Endodermal cell (in vitro differentiated cells): Measurements from ENCODE around the gene TBRG1. TPM values are rescaled to one million over a fixed set of nuclear protein-coding genes. Genes with fewer than 3 reads are reported as not detected.

Experiments used
- DNase-seq: peaks from one replicate; pipeline ENCODE4 v3.0.0-alpha.2; 2017
- H3K27ac ChIP-seq: 2 replicates; pipeline ENCODE4 v1.5.1; 2013; ENCODE audit warnings: mild to moderate bottlenecking, low read depth, low read length, moderate library complexity
- H3K27me3 ChIP-seq: 2 replicates; pipeline ENCODE4 v1.6.1; 2013; ENCODE audit warnings: mild to moderate bottlenecking, low read length, moderate library complexity; ENCODE audit not compliant: insufficient read depth, control insufficient read depth, poor library complexity, severe bottlenecking
- H3K36me3 ChIP-seq: 2 replicates; pipeline ENCODE4 v1.7.0; 2013; ENCODE audit warnings: mild to moderate bottlenecking, low read length, moderate library complexity; ENCODE audit not compliant: control insufficient read depth, insufficient read depth
- H3K4me1 ChIP-seq: one replicate; pipeline ENCODE4 v1.7.0; 2013; ENCODE audit warnings: low read length; ENCODE audit not compliant: control insufficient read depth, insufficient read depth
- H3K4me3 ChIP-seq: 2 replicates; pipeline ENCODE4 v1.5.1; 2013; ENCODE audit warnings: mild to moderate bottlenecking, low read length, moderate library complexity
- H3K9ac ChIP-seq: 2 replicates; pipeline ENCODE4 v1.6.1; 2013; ENCODE audit warnings: mild to moderate bottlenecking, low read length, moderate library complexity; ENCODE audit not compliant: poor library complexity, severe bottlenecking; ENCODE audit errors: extremely low read depth
- H3K9me3 ChIP-seq: 2 replicates; pipeline ENCODE4 v1.6.1; 2013; ENCODE audit warnings: mild to moderate bottlenecking, low read length, moderate library complexity; ENCODE audit not compliant: control insufficient read depth
- H3K27ac Mint-ChIP-seq: 2 replicates; pipeline ENCODE4 v1.8.0; 2020; ENCODE audit warnings: mixed read lengths
- H3K27me3 Mint-ChIP-seq: 2 replicates; pipeline ENCODE4 v1.8.0; 2021; ENCODE audit warnings: mild to moderate bottlenecking, mixed read lengths; ENCODE audit not compliant: insufficient read depth
- H3K36me3 Mint-ChIP-seq: 2 replicates; pipeline ENCODE4 v1.8.0; 2020; ENCODE audit warnings: low read depth, mixed read lengths
- H3K4me1 Mint-ChIP-seq: 2 replicates; pipeline ENCODE4 v1.8.0; 2020; ENCODE audit warnings: mixed read lengths
- H3K4me3 Mint-ChIP-seq: 2 replicates; pipeline ENCODE4 v1.8.0; 2020; ENCODE audit warnings: mild to moderate bottlenecking, moderate library complexity, mixed read lengths
- H3K9me3 Mint-ChIP-seq: 2 replicates; pipeline ENCODE4 v1.8.0; 2020; ENCODE audit warnings: mild to moderate bottlenecking, mixed read lengths
- CTCF ChIP-seq: fragments of 200-600 bp; sonication (generic); conservative IDR thresholded peaks from 2 replicates; pipeline ENCODE4 v1.5.0; 2021; ENCODE audit warnings: antibody characterized with exemption, mild to moderate bottlenecking
- WGBS, 2 experiments: methylation state at CpG; one replicate each; pipeline versions ENCODE4 v1.1.5 to v1.1.7; 2013; ENCODE audit warnings: missing lambda C conversion rate in 2 of 2, mixed read lengths in 1 of 2; ENCODE audit not compliant: insufficient coverage in 1 of 2, insufficient read length in 1 of 2; 5-methylcytosine and 5-hydroxymethylcytosine counted together
- total RNA-seq, 2 donors: library from RNA; stranded (reverse); fragmentation: NEBNext Ultra II Directional in 1 of 2; extraction: Animal tissue kit (Norgen Biotek cat#: 25700) in 1 of 2; gene quantifications; 2 replicates in 1 of 2; 3 replicates in 1 of 2; pipeline ENCODE4 v1.2.1, GENCODE V29; 2021

The TBRG1 gene
- total RNA-seq, 2 donors from 2014 or later: 30.9 to 31.3 TPM

- peaks cover 17% of the 10 kb centered on the region for H3K9me3 ChIP-seq
- Mint-ChIP-seq H3K4me3 (no peak overlapping the region), H3K27ac (no peak overlapping the region), H3K27me3 (no peaks in the 10 kb centered on the region), H3K36me3 (peaks cover 14% of the 10 kb centered on the region), H3K9me3 (peaks cover 12% of the 10 kb centered on the region), H3K4me1 (peaks cover 4% of the 10 kb centered on the region)
- no peak for DNase-seq
- no peaks in the 10 kb centered on the region for H3K27me3 ChIP-seq
- H3K4me3 ChIP-seq: no peak overlapping the region
- H3K36me3 ChIP-seq: peaks cover 3% of the 10 kb centered on the region
- no peak for TF ChIP-seq CTCF
- H3K4me1 ChIP-seq: no peaks in the 10 kb centered on the region
- WGBS, 2 experiments: 88 to 90% methylated on average over 2 to 5 of the region's 5 CpGs
- H3K9ac ChIP-seq: no peak overlapping the region
- no peak overlapping the region for H3K27ac ChIP-seq
Observed at GRCh38 chr11:124678416-124678815, 55.8 kb downstream of the TBRG1 start.

GRCh38 chr11:124681421-124681820 is 58.8 kb downstream of the TBRG1 start:
- Histone ChIP-seq H3K4me3 (no peak overlapping the region), H3K9ac (no peak overlapping the region), H3K27me3 (no peaks in the 10 kb centered on the region), H3K36me3 (peaks cover 3% of the 10 kb centered on the region), H3K9me3 (peaks cover 40% of the 10 kb centered on the region), H3K27ac (no peak overlapping the region), H3K4me1 (no peaks in the 10 kb centered on the region)
- 100% methylated on average over 2 of the region's 2 CpGs; no CpG with 5 or more reads in 1 of the 2 experiments for WGBS, 2 experiments
- no peak overlapping the region for H3K27ac Mint-ChIP-seq
- TF ChIP-seq CTCF: no peak
- H3K27me3 Mint-ChIP-seq: no peaks in the 10 kb centered on the region
- H3K4me3 Mint-ChIP-seq: no peak overlapping the region
- no peaks in the 10 kb centered on the region for H3K4me1 Mint-ChIP-seq
- DNase-seq: no peak
- peaks cover 41% of the 10 kb centered on the region for H3K9me3 Mint-ChIP-seq
- peaks cover 37% of the 10 kb centered on the region for H3K36me3 Mint-ChIP-seq

- peaks cover 47% of the 10 kb centered on the region for H3K9me3 Mint-ChIP-seq
- WGBS, 2 experiments: 100% methylated on average over 1 of the region's 1 CpG; no CpG with 5 or more reads in 1 of the 2 experiments
- TF ChIP-seq CTCF: no peak
Observed at GRCh38 chr11:124682443-124682842, 59.8 kb downstream of the TBRG1 start.

More at GRCh38 chr11:124682443-124682842, 59.8 kb downstream of the TBRG1 start:
- DNase-seq: no peak
- Histone ChIP-seq H3K9me3 (peaks cover 40% of the 10 kb centered on the region), H3K4me1 (no peaks in the 10 kb centered on the region), H3K27ac (no peak overlapping the region), H3K27me3 (no peaks in the 10 kb centered on the region), H3K9ac (no peak overlapping the region), H3K4me3 (no peak overlapping the region), H3K36me3 (peaks cover 3% of the 10 kb centered on the region)
- H3K4me1 Mint-ChIP-seq: no peaks in the 10 kb centered on the region
- H3K4me3 Mint-ChIP-seq: no peak overlapping the region
- H3K27me3 Mint-ChIP-seq: no peaks in the 10 kb centered on the region
- peaks cover 43% of the 10 kb centered on the region for H3K36me3 Mint-ChIP-seq
- H3K27ac Mint-ChIP-seq: no peak overlapping the region

Other genes starting within 250 kb of the TBRG1 start
- not detected for gene OR8B2, start 238.4 kb upstream of the TBRG1 start, total RNA-seq
- not detected for gene OR8B3, start 223.8 kb upstream of the TBRG1 start, total RNA-seq
- gene OR8B4, start 198.0 kb upstream of the TBRG1 start, total RNA-seq: not detected
- not detected for gene OR8B8, start 177.2 kb upstream of the TBRG1 start, total RNA-seq
- not detected for gene OR8B12, start 79.2 kb upstream of the TBRG1 start, total RNA-seq
- under 1 TPM; 0.22 to 0.35 TPM for gene OR8A1, start 52.9 kb upstream of the TBRG1 start, total RNA-seq
- gene PANX3, start 11.4 kb upstream of the TBRG1 start, total RNA-seq: not detected
- gene SIAE, start 50.9 kb downstream of the TBRG1 start, total RNA-seq: 1 to 10 TPM; 4.4 to 7.4 TPM
- gene SPA17, start 51.0 kb downstream of the TBRG1 start, total RNA-seq: 10 to 100 TPM; 19.6 to 21.8 TPM
- 1 to 10 TPM; 4.7 to 8.9 TPM for gene NRGN, start 117.1 kb downstream of the TBRG1 start, total RNA-seq
- 1 to 10 TPM; 1.1 to 3.4 TPM for gene VSIG2, start 129.4 kb downstream of the TBRG1 start, total RNA-seq
- under 1 TPM; 0.31 to 0.68 TPM for gene ESAM, start 139.4 kb downstream of the TBRG1 start, total RNA-seq
- gene MSANTD2, start 177.5 kb downstream of the TBRG1 start, total RNA-seq: 10 to 100 TPM; 18.3 to 21.3 TPM
- gene ROBO3, start 242.6 kb downstream of the TBRG1 start, total RNA-seq: 10 to 100 TPM; 15.3 to 16.2 TPM